Neural progenitor cell (in vitro differentiated cells): ENCODE measurements around the gene IP6K1. TPM values are rescaled to one million over a fixed set of nuclear protein-coding genes. Genes with fewer than 3 reads are reported as not detected.

ENCODE experiments used
- DNase-seq: peaks from one replicate; pipeline ENCODE4 v3.0.0-alpha.2; 2016; ENCODE audit warnings: low spot score
- H2AFZ ChIP-seq: fragments of 200-600 bp; sonication (generic); replicated peaks from 2 replicates; pipeline ENCODE4 v1.6.1; 2016; ENCODE audit warnings: antibody characterized with exemption
- H3F3A ChIP-seq: fragments of 200-600 bp; sonication (generic); 2 replicates; pipeline ENCODE4 v1.6.1; 2016; ENCODE audit warnings: antibody characterized with exemption, low read depth
- H3K27ac ChIP-seq: fragments of 200-600 bp; sonication (generic); 2 replicates; pipeline ENCODE4 v1.5.1; 2016; ENCODE audit warnings: mild to moderate bottlenecking
- H3K27me3 ChIP-seq: fragments of 200-600 bp; sonication (generic); 2 replicates; pipeline ENCODE4 v1.6.1; 2016; ENCODE audit warnings: mild to moderate bottlenecking, moderate library complexity
- H3K36me3 ChIP-seq: fragments of 200-600 bp; sonication (generic); 2 replicates; pipeline ENCODE4 v1.5.1; 2016
- H3K4me1 ChIP-seq: fragments of 200-600 bp; sonication (generic); 2 replicates; pipeline ENCODE4 v1.6.1; 2016; ENCODE audit warnings: mixed run types
- H3K4me2 ChIP-seq: fragments of 200-600 bp; sonication (generic); 2 replicates; pipeline ENCODE4 v1.6.1; 2016
- H3K4me3 ChIP-seq: fragments of 200-600 bp; sonication (generic); 2 replicates; pipeline ENCODE4 v1.5.1; 2016
- H3K79me2 ChIP-seq: fragments of 200-600 bp; sonication (generic); 2 replicates; pipeline ENCODE4 v1.6.1; 2016; ENCODE audit warnings: low read depth
- H3K9ac ChIP-seq: fragments of 200-600 bp; sonication (generic); 2 replicates; pipeline ENCODE4 v1.6.1; 2016
- H3K9me3 ChIP-seq: fragments of 200-600 bp; sonication (generic); 2 replicates; pipeline ENCODE4 v1.5.1; 2016; ENCODE audit warnings: low read depth
- H4K20me1 ChIP-seq: fragments of 200-600 bp; sonication (generic); 2 replicates; pipeline ENCODE4 v1.6.1; 2016; ENCODE audit warnings: low read depth
- H3K27ac Mint-ChIP-seq: 3 replicates; pipeline ENCODE4 v1.8.0; 2021; ENCODE audit warnings: mixed read lengths
- H3K27me3 Mint-ChIP-seq: 2 replicates; pipeline ENCODE4 v1.8.0; 2022; ENCODE audit warnings: low read depth, mild to moderate bottlenecking, inconsistent platforms, moderate library complexity, mixed read lengths; ENCODE audit not compliant: insufficient read depth
- H3K36me3 Mint-ChIP-seq: 3 replicates; pipeline ENCODE4 v1.8.0; 2021; ENCODE audit warnings: mixed read lengths
- H3K4me1 Mint-ChIP-seq: 3 replicates; pipeline ENCODE4 v1.8.0; 2021; ENCODE audit warnings: mixed read lengths
- H3K4me3 Mint-ChIP-seq: 3 replicates; pipeline ENCODE4 v1.8.0; 2021; ENCODE audit warnings: mild to moderate bottlenecking, moderate library complexity, mixed read lengths
- H3K9me3 Mint-ChIP-seq: 3 replicates; pipeline ENCODE4 v1.8.0; 2020; ENCODE audit warnings: mixed read lengths
- EZH2 ChIP-seq: fragments of 200-600 bp; sonication (generic); IDR thresholded peaks from 2 replicates; pipeline ENCODE4 v1.6.1; 2017; ENCODE audit warnings: antibody characterized with exemption, mild to moderate bottlenecking, moderate library complexity
- EZH2phosphoT487 ChIP-seq: fragments of 200-600 bp; sonication (generic); IDR thresholded peaks from 2 replicates; pipeline ENCODE4 v1.6.1; 2017; ENCODE audit warnings: antibody characterized with exemption
- total RNA-seq: library from RNA; depleted of rRNA; stranded (reverse); fragments of >200 nt; gene quantifications from 2 replicates; pipeline ENCODE4 v1.2.3, GENCODE V29; 2015; ENCODE audit warnings: low replicate concordance
- TF ChIP-seq, protein P1 (sequence below): fragments of 200-600 bp; sonication (generic); IDR thresholded peaks from 2 replicates; pipeline ENCODE4 v1.5.1; 2017; ENCODE audit warnings: antibody characterized with exemption, mild to moderate bottlenecking

The IP6K1 gene
- total RNA-seq, 1 donor from 2014 or later = 26.3 TPM

DNA sequence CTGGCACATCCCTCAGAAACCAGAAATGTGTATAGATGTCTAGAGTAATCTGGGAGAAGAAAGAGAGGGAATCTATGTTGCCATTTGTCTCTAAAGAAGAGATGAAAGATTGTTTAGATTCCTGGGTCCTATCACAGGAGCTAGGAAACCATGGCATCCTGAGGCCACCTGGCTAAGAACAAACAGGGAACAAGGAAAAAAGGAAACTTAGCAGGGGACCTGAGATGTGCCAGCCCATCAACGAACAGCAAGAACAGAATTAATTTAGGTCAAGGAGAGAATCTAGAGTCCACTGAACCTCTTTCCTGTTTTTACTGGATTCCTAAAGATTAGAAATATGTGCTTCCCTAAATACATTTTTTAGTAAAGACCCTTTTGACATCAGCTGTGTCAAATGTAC lies 30.3 kb downstream of the IP6K1 start:
- no peaks in the 10 kb centered on the region for H3K27me3 Mint-ChIP-seq
- peak overlapping the region; percentile 51 for H3K27ac ChIP-seq
- no peak for DNase-seq
- H3K36me3 Mint-ChIP-seq = peaks cover 11% of the 10 kb centered on the region
- H3K27ac Mint-ChIP-seq = no peak overlapping the region
- H3K9me3 ChIP-seq = no peaks in the 10 kb centered on the region
- H4K20me1 ChIP-seq = peaks cover 70% of the 10 kb centered on the region
- H3K9me3 Mint-ChIP-seq = no peaks in the 10 kb centered on the region
- no peaks in the 10 kb centered on the region for H3K36me3 ChIP-seq
- H3K79me2 ChIP-seq = peaks cover 100% of the 10 kb centered on the region
- H3K4me3 Mint-ChIP-seq = no peak overlapping the region
- H3K4me1 ChIP-seq = peaks cover 4% of the 10 kb centered on the region
- H2AFZ ChIP-seq = no peak overlapping the region
- TF ChIP-seq EZH2phosphoT487 = no peak
- TF ChIP-seq EZH2 = no peak
- TF ChIP-seq, protein P1, sequence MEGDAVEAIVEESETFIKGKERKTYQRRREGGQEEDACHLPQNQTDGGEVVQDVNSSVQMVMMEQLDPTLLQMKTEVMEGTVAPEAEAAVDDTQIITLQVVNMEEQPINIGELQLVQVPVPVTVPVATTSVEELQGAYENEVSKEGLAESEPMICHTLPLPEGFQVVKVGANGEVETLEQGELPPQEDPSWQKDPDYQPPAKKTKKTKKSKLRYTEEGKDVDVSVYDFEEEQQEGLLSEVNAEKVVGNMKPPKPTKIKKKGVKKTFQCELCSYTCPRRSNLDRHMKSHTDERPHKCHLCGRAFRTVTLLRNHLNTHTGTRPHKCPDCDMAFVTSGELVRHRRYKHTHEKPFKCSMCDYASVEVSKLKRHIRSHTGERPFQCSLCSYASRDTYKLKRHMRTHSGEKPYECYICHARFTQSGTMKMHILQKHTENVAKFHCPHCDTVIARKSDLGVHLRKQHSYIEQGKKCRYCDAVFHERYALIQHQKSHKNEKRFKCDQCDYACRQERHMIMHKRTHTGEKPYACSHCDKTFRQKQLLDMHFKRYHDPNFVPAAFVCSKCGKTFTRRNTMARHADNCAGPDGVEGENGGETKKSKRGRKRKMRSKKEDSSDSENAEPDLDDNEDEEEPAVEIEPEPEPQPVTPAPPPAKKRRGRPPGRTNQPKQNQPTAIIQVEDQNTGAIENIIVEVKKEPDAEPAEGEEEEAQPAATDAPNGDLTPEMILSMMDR = no peak
- no peaks in the 10 kb centered on the region for H3F3A ChIP-seq
- H3K27me3 ChIP-seq = no peaks in the 10 kb centered on the region
- no peak overlapping the region for H3K4me3 ChIP-seq
- no peak overlapping the region for H3K9ac ChIP-seq
- peaks cover 9% of the 10 kb centered on the region for H3K4me1 Mint-ChIP-seq
- no peak overlapping the region for H3K4me2 ChIP-seq

DNA sequence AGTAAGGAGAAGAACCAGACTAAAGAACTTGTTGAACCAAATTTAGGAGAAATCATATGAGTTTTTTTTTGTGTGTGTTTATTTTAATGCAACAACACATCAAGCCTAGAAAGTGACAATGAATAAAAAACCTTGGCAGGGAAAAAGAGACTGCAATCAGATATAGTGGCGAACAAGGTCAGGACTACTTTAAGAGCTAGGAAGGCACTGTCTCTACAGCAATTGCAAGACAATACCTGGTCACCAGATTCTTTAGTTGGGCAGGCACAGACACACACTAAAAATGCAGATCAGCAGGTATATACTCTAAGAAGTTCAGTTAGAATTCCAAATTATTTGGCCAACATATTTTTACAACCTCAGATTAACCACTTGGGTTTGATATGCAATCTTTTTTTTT lies 31.8 kb downstream of the IP6K1 start:
- Histone ChIP-seq H3K4me2 (no peak overlapping the region), H3K27ac (no peak overlapping the region), H3K9me3 (no peaks in the 10 kb centered on the region), H4K20me1 (peaks cover 72% of the 10 kb centered on the region), H3F3A (no peaks in the 10 kb centered on the region), H3K79me2 (peaks cover 99% of the 10 kb centered on the region), H3K4me1 (peaks cover 4% of the 10 kb centered on the region), H3K27me3 (no peaks in the 10 kb centered on the region), H3K4me3 (no peak overlapping the region), H3K36me3 (no peaks in the 10 kb centered on the region), H3K9ac (no peak overlapping the region), H2AFZ (no peak overlapping the region)
- peaks cover 14% of the 10 kb centered on the region for H3K36me3 Mint-ChIP-seq
- no peak for DNase-seq
- H3K27me3 Mint-ChIP-seq = no peaks in the 10 kb centered on the region
- no peak overlapping the region for H3K4me3 Mint-ChIP-seq
- peaks cover 15% of the 10 kb centered on the region for H3K4me1 Mint-ChIP-seq
- no peak overlapping the region for H3K27ac Mint-ChIP-seq
- no peak for TF ChIP-seq EZH2
- TF ChIP-seq, protein P1 = no peak
- no peak for TF ChIP-seq EZH2phosphoT487
- no peaks in the 10 kb centered on the region for H3K9me3 Mint-ChIP-seq

DNA sequence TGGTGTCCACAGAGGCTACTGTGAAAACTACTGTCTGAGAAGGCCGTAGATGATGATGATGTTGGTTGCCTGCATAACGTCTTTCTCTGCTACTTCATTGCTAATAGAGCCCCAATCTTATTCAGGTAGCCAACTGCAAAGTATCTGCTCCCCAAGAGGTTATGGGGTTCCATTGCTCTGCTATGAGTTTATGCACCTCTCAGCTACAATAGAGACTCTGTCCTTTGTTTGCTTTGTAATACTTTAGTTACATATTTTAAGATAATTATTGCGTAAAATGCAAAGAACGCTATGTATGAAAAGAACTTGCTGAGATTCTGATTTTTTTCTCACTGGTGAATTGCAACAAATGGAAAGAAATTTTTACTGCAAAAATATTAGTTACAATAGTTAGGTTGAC lies 34.8 kb downstream of the IP6K1 start:
- peaks cover 70% of the 10 kb centered on the region for H4K20me1 ChIP-seq
- no peaks in the 10 kb centered on the region for H3F3A ChIP-seq
- no peaks in the 10 kb centered on the region for H3K9me3 Mint-ChIP-seq

More for the DNA sequence above, 34.8 kb downstream of the IP6K1 start:
- Histone ChIP-seq H3K79me2 (peaks cover 98% of the 10 kb centered on the region), H3K36me3 (peaks cover 6% of the 10 kb centered on the region), H2AFZ (no peak overlapping the region), H3K4me2 (no peak overlapping the region), H3K4me3 (no peak overlapping the region), H3K27ac (no peak overlapping the region), H3K4me1 (peaks cover 4% of the 10 kb centered on the region), H3K9ac (no peak overlapping the region), H3K27me3 (no peaks in the 10 kb centered on the region), H3K9me3 (no peaks in the 10 kb centered on the region)
- H3K36me3 Mint-ChIP-seq = peaks cover 16% of the 10 kb centered on the region
- no peak overlapping the region for H3K4me3 Mint-ChIP-seq
- TF ChIP-seq EZH2 = no peak
- no peak for TF ChIP-seq EZH2phosphoT487
- TF ChIP-seq, protein P1 = no peak
- peaks cover 15% of the 10 kb centered on the region for H3K4me1 Mint-ChIP-seq
- no peak overlapping the region for H3K27ac Mint-ChIP-seq
- no peak for DNase-seq
- no peaks in the 10 kb centered on the region for H3K27me3 Mint-ChIP-seq
